22Rv1 (cell line): ENCODE results near the gene CACNA1A.

ENCODE experiments used
- ZFX ChIP-seq: fragments of 450-650 bp; IDR thresholded peaks from 2 replicates; pipeline ENCODE4 v1.6.1; 2017; ENCODE audit warnings: antibody characterized with exemption, borderline replicate concordance
- TF ChIP-seq, protein P1 (sequence below): fragments of 450-650 bp; IDR thresholded peaks from 2 replicates; pipeline ENCODE4 v1.5.1; 2017; ENCODE audit warnings: mild to moderate bottlenecking

GRCh38 chr19:13284929-13285928, 221.1 kb downstream of the CACNA1A start:
- TF ChIP-seq, protein P1, sequence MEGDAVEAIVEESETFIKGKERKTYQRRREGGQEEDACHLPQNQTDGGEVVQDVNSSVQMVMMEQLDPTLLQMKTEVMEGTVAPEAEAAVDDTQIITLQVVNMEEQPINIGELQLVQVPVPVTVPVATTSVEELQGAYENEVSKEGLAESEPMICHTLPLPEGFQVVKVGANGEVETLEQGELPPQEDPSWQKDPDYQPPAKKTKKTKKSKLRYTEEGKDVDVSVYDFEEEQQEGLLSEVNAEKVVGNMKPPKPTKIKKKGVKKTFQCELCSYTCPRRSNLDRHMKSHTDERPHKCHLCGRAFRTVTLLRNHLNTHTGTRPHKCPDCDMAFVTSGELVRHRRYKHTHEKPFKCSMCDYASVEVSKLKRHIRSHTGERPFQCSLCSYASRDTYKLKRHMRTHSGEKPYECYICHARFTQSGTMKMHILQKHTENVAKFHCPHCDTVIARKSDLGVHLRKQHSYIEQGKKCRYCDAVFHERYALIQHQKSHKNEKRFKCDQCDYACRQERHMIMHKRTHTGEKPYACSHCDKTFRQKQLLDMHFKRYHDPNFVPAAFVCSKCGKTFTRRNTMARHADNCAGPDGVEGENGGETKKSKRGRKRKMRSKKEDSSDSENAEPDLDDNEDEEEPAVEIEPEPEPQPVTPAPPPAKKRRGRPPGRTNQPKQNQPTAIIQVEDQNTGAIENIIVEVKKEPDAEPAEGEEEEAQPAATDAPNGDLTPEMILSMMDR, result no peak
- TF ChIP-seq ZFX, result no peak
